HepG2 (cell line): ENCODE results near the gene NEURL4. TPM values are rescaled to one million over a fixed set of nuclear protein-coding genes. Genes with fewer than 3 reads are reported as not detected.

Experiments used
- BCL3 ChIP-seq: sonication (generic); formaldehyde crosslinking; IDR thresholded peaks from 2 replicates; pipeline ENCODE4 v1.5.1; 2020; ENCODE audit warnings: mild to moderate bottlenecking, missing genetic modification reagents, moderate library complexity
- FOXP4 ChIP-seq: sonication (generic); formaldehyde crosslinking; IDR thresholded peaks from 2 replicates; pipeline ENCODE4 v1.4.0; 2020; ENCODE audit warnings: missing genetic modification reagents
- IKZF1 ChIP-seq: fragments of 450-650 bp; IDR thresholded peaks from 2 replicates; pipeline ENCODE4 v1.7.1; 2016
- JUND ChIP-seq: sonication (generic); formaldehyde crosslinking; IDR thresholded peaks from 2 replicates; pipeline ENCODE4 v1.8.0; 2022; ENCODE audit warnings: mild to moderate bottlenecking, missing genetic modification reagents
- MAFF ChIP-seq: IDR thresholded peaks from 2 replicates; pipeline ENCODE4 v1.6.1; 2011; ENCODE audit warnings: low read depth, low read length, improper control_type of control experiment
- MATR3 ChIP-seq: sonication (generic); formaldehyde crosslinking; IDR thresholded peaks from 2 replicates; pipeline ENCODE4 v1.4.0; 2020; ENCODE audit warnings: missing genetic modification reagents
- MIXL1 ChIP-seq: IDR thresholded peaks from 2 replicates; pipeline ENCODE4 v1.6.1; 2016
- NCOA1 ChIP-seq: sonication (generic); formaldehyde crosslinking; IDR thresholded peaks from 2 replicates; pipeline ENCODE4 v1.9.0; 2021; ENCODE audit warnings: missing genetic modification reagents
- POGK ChIP-seq: sonication (generic); formaldehyde crosslinking; conservative IDR thresholded peaks from 2 replicates; pipeline ENCODE4 v1.8.0; 2022; ENCODE audit warnings: mild to moderate bottlenecking, moderate library complexity, missing genetic modification reagents
- POLR2AphosphoS5 ChIP-seq: IDR thresholded peaks from 2 replicates; pipeline ENCODE4 v1.6.1; 2012; ENCODE audit warnings: low read depth, low read length
- RBM22 ChIP-seq: fragments of 200-400 bp; formaldehyde crosslinking; optimal IDR thresholded peaks from 2 replicates; pipeline ENCODE3; 2017; ENCODE audit warnings: mild to moderate bottlenecking, low read length, moderate library complexity
- RFX1 ChIP-seq: fragments of 450-650 bp; IDR thresholded peaks from 2 replicates; pipeline ENCODE4 v1.6.1; 2017
- SOX13 ChIP-seq, 3 experiments: fragments of 450-650 bp in 1 of 3; sonication (generic) in 1 of 3; formaldehyde crosslinking in 1 of 3; IDR thresholded peaks in 2 of 3; conservative IDR thresholded peaks in 1 of 3; 2 replicates each; pipeline versions ENCODE4 v1.5.0 to v1.6.1; 2016 to 2020; ENCODE audit warnings: antibody characterized with exemption in 1 of 3, mild to moderate bottlenecking in 1 of 3, missing compliant biosample characterization in 1 of 3, missing genetic modification reagents in 1 of 3, moderate library complexity in 1 of 3
- TCF12 ChIP-seq, 2 experiments: fragments of 450-650 bp in 1 of 2; sonication (generic) in 1 of 2; formaldehyde crosslinking in 1 of 2; IDR thresholded peaks; 2 replicates each; pipeline versions ENCODE4 v1.6.1 to v1.8.0; 2017 to 2022; ENCODE audit warnings: antibody characterized with exemption in 1 of 2, mild to moderate bottlenecking in 1 of 2, missing genetic modification reagents in 1 of 2, moderate library complexity in 1 of 2
- THRA ChIP-seq: sonication (generic); formaldehyde crosslinking; IDR thresholded peaks from 2 replicates; pipeline ENCODE4 v1.4.0; 2020; ENCODE audit warnings: missing genetic modification reagents, borderline replicate concordance
- THYN1 ChIP-seq: sonication (generic); formaldehyde crosslinking; IDR thresholded peaks from 2 replicates; pipeline ENCODE4 v1.8.1; 2023; ENCODE audit warnings: low read depth, mild to moderate bottlenecking, moderate library complexity, missing genetic modification reagents, borderline replicate concordance
- ZBTB26 ChIP-seq: IDR thresholded peaks from 2 replicates; pipeline ENCODE4 v1.6.1; 2016; ENCODE audit warnings: missing compliant biosample characterization, missing genetic modification reagents, borderline replicate concordance
- ZNF674 ChIP-seq: sonication (generic); formaldehyde crosslinking; IDR thresholded peaks from 2 replicates; pipeline ENCODE4 v1.5.0; 2020; ENCODE audit warnings: low read depth, mild to moderate bottlenecking, missing genetic modification reagents
- ZNF775 ChIP-seq: sonication (generic); formaldehyde crosslinking; IDR thresholded peaks from 2 replicates; pipeline ENCODE4 v1.4.0; 2020; ENCODE audit warnings: missing genetic modification reagents, mild to moderate bottlenecking, moderate library complexity, borderline replicate concordance
- ZNF850 ChIP-seq: sonication (generic); formaldehyde crosslinking; conservative IDR thresholded peaks from 2 replicates; pipeline ENCODE4 v1.9.0; 2021; ENCODE audit warnings: mild to moderate bottlenecking, missing genetic modification reagents
- polyA plus RNA-seq, 8 experiments: library from polyadenylated mRNA; depleted of rRNA in 3 of 8; stranded (reverse) in 7 of 8; unstranded in 1 of 8; fragments of >200 nt; fragmentation: Illumina TruSeq in 4 of 8; extraction: Trizol in 4 of 8; gene quantifications; 2 replicates each; pipeline versions ENCODE4 v1.2.1 to v1.2.3, GENCODE V29; 2011 to 2016; ENCODE audit warnings: low read depth in 4 of 8, missing spikeins in 1 of 8, mixed read lengths in 1 of 8; ENCODE audit not compliant: insufficient read depth in 1 of 8
- total RNA-seq, 5 experiments: library from RNA; depleted of rRNA; stranded (reverse); fragments of >200 nt; fragmentation: Illumina TruSeq; extraction: Trizol; gene quantifications; 2 replicates each; pipeline ENCODE4 v1.2.3, GENCODE V29; 2016; ENCODE audit warnings: low read depth in 1 of 5

The NEURL4 gene
- total and polyA plus RNA-seq, 2 of the 13 experiments (the other 11 are each of a cell fraction or from before 2014, with no cell fraction given), result 14.8 to 15.7 TPM

GRCh38 chr17:7351665-7352502 is 22.7 kb upstream of the NEURL4 start, which contains the start of gene KCTD11 (continued):
- peak; percentile 76; the same call in 1 of the 2 replicates for TF ChIP-seq POGK
- no peak for TF ChIP-seq MAFF
- 0 out of 2 replicates have a peak, but pooled peaks have one; percentile 70 for TF ChIP-seq ZNF674 (CRISPR knock-in tag)
- TF ChIP-seq BCL3 (CRISPR knock-in tag), result peak; percentile 97
- no peak for TF ChIP-seq THRA (CRISPR knock-in tag)
- TF ChIP-seq FOXP4, result peak; percentile 29; the same call in 1 of the 2 replicates
- no peak for TF ChIP-seq JUND (CRISPR knock-in tag)
- no peak for TF ChIP-seq ZNF775
- TF ChIP-seq MATR3, result no peak
- TF ChIP-seq SOX13 (IDR thresholded peaks at IDR 0.05), result no peak
- no peak; a peak in 1 of 4 replicates for TF ChIP-seq SOX13 (CRISPR knock-in tag; conservative IDR thresholded peaks at IDR 0.05 in 1 of 2, IDR thresholded peaks at IDR 0.05 in 1 of 2)
- TF ChIP-seq THYN1 (CRISPR knock-in tag), result no peak
- peak; percentile 48 for TF ChIP-seq POLR2AphosphoS5
- no peak for TF ChIP-seq RFX1
- TF ChIP-seq ZNF850 (CRISPR knock-in tag), result no peak
- no peak for TF ChIP-seq ZBTB26 (CRISPR knock-in tag)
- no peak for TF ChIP-seq IKZF1
- no peak for TF ChIP-seq TCF12 (IDR thresholded peaks at IDR 0.05)
- TF ChIP-seq TCF12 (CRISPR knock-in tag; IDR thresholded peaks at IDR 0.05), result peak; percentile 92
- TF ChIP-seq MIXL1 (CRISPR knock-in tag), result peak; percentile 10; the same call in 1 of the 2 replicates
- TF ChIP-seq RBM22, result no peak
- no peak for TF ChIP-seq NCOA1 (CRISPR knock-in tag)
